ENCODE data around the gene PXK. TPM values are rescaled to one million over a fixed set of nuclear protein-coding genes. Genes with fewer than 3 reads are reported as not detected.
A peak's percentile ranks its signal among the peaks of the same experiment; 100 is the strongest.

PXK gene
- total RNA-seq, 1 donor = 57.9 TPM

GRCh38 chr3:58346368-58346767 is 13.7 kb downstream of the PXK start:
- no peak for TF ChIP-seq CTCF (IDR thresholded peaks at IDR 0.05; ENCODE audit: insufficient read depth, low read depth, low read length)
- DNase-seq (ENCODE audit: low read depth) = no peak
- no peak overlapping the region for H3K4me3 ChIP-seq (ENCODE audit: low read depth, low read length)

- H3K4me3 ChIP-seq (ENCODE audit: low read depth, low read length) = no peak overlapping the region
- no peak for DNase-seq (ENCODE audit: low read depth)
- TF ChIP-seq CTCF (IDR thresholded peaks at IDR 0.05; ENCODE audit: insufficient read depth, low read depth, low read length) = no peak
Observed at GRCh38 chr3:58347984-58348383, 15.3 kb downstream of the PXK start.

- no peak overlapping the region for H3K4me3 ChIP-seq (ENCODE audit: low read depth, low read length)
- no peak for DNase-seq (ENCODE audit: low read depth)
- no peak for TF ChIP-seq CTCF (IDR thresholded peaks at IDR 0.05; ENCODE audit: insufficient read depth, low read depth, low read length)
Observed at GRCh38 chr3:58349792-58350626, 17.3 kb downstream of the PXK start.

GRCh38 chr3:58350627-58351013 is 17.9 kb downstream of the PXK start:
- no peak for TF ChIP-seq CTCF (IDR thresholded peaks at IDR 0.05; ENCODE audit: insufficient read depth, low read depth, low read length)
- DNase-seq (ENCODE audit: low read depth) = peak; percentile 55
- H3K4me3 ChIP-seq (ENCODE audit: low read depth, low read length) = no peak overlapping the region

- no peak overlapping the region for H3K4me3 ChIP-seq (ENCODE audit: low read depth, low read length)
- TF ChIP-seq CTCF (IDR thresholded peaks at IDR 0.05; ENCODE audit: insufficient read depth, low read depth, low read length) = no peak
- DNase-seq (ENCODE audit: low read depth) = no peak
Observed at GRCh38 chr3:58351920-58352319, 19.2 kb downstream of the PXK start.

GRCh38 chr3:58352626-58353025 is 19.9 kb downstream of the PXK start:
- DNase-seq (ENCODE audit: low read depth) = no peak
- no peak overlapping the region for H3K4me3 ChIP-seq (ENCODE audit: low read depth, low read length)
- no peak for TF ChIP-seq CTCF (IDR thresholded peaks at IDR 0.05; ENCODE audit: insufficient read depth, low read depth, low read length)

Data from fibroblast of villous mesenchyme (primary cell).